C4-2B (cell line): ENCODE measurements around the gene SLAMF9.

ENCODE experiments used
- ZFX ChIP-seq: fragments of 450-650 bp; IDR thresholded peaks from 2 replicates; pipeline ENCODE4 v1.6.1; 2017
- TF ChIP-seq, protein P1 (sequence below): fragments of 450-650 bp; conservative IDR thresholded peaks from 2 replicates; pipeline ENCODE4 v1.5.1; 2017; ENCODE audit warnings: mild to moderate bottlenecking

DNA sequence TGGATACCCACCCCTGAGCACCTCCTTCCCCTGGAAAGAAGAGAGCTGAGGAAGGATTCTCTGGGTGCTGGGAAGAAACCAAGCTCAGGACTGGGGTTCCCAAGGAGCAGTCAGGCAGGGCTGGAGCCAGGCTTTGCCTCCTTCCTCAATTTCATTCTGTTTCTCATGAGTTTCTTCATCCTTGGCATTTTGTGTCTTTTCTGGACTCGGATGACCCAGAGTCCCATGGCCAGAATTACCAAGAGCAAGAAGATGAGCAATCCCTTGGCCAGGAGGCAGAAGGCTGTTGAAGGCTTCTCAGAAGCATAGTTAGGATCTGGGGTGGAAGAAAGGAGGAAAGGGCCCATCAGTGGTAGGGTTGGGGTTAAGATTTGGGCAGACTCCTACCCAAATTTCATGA, 2.5 kb downstream of the SLAMF9 start:
- TF ChIP-seq, protein P1, sequence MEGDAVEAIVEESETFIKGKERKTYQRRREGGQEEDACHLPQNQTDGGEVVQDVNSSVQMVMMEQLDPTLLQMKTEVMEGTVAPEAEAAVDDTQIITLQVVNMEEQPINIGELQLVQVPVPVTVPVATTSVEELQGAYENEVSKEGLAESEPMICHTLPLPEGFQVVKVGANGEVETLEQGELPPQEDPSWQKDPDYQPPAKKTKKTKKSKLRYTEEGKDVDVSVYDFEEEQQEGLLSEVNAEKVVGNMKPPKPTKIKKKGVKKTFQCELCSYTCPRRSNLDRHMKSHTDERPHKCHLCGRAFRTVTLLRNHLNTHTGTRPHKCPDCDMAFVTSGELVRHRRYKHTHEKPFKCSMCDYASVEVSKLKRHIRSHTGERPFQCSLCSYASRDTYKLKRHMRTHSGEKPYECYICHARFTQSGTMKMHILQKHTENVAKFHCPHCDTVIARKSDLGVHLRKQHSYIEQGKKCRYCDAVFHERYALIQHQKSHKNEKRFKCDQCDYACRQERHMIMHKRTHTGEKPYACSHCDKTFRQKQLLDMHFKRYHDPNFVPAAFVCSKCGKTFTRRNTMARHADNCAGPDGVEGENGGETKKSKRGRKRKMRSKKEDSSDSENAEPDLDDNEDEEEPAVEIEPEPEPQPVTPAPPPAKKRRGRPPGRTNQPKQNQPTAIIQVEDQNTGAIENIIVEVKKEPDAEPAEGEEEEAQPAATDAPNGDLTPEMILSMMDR, result no peak
- no peak for TF ChIP-seq ZFX
